ENCODE results near the gene AHRR.
"Not testable (repeated sequence)": the region's sequence is repeated elsewhere in the genome, so short reads cannot be mapped to it uniquely, and the experiment has no call there.

AHRR gene

GRCh38 chr5:305459-305858 lies 16.1 kb upstream of the AHRR start:
- H3K9me3 ChIP-seq (ENCODE audit: control insufficient read depth in 2 of 2, low read length in 2 of 2): no peaks in the 10 kb centered on the region
- H3K27me3 ChIP-seq (ENCODE audit: control insufficient read depth in 1 of 2, insufficient read depth in 2 of 2, low read length in 2 of 2): no peaks in the 10 kb centered on the region
- H3K36me3 ChIP-seq (ENCODE audit: control insufficient read depth in 2 of 2, insufficient read depth in 2 of 2, low read length in 2 of 2): peaks cover 14 to 25% of the 10 kb centered on the region in 2 donors
- H3K4me3 ChIP-seq (ENCODE audit: low read length in 2 of 2): no peak overlapping the region
- no peak overlapping the region for H3K27ac ChIP-seq (ENCODE audit: low read length)
- H3K9ac ChIP-seq (ENCODE audit: low read length in 2 of 2): no peak overlapping the region
- H3K4me1 ChIP-seq (ENCODE audit: control insufficient read depth, insufficient read depth, low read length): no peaks in the 10 kb centered on the region

- Histone ChIP-seq H3K27me3 (ENCODE audit: control insufficient read depth in 1 of 2, insufficient read depth in 2 of 2, low read length in 2 of 2) (no peaks in the 10 kb centered on the region), H3K4me1 (ENCODE audit: control insufficient read depth, insufficient read depth, low read length) (no peaks in the 10 kb centered on the region), H3K27ac (ENCODE audit: low read length) (no peak overlapping the region), H3K9me3 (ENCODE audit: control insufficient read depth in 2 of 2, low read length in 2 of 2) (no peaks in the 10 kb centered on the region), H3K36me3 (ENCODE audit: control insufficient read depth in 2 of 2, insufficient read depth in 2 of 2, low read length in 2 of 2) (peaks cover 14 to 31% of the 10 kb centered on the region in 2 donors), H3K9ac (ENCODE audit: low read length in 2 of 2) (no peak overlapping the region), H3K4me3 (ENCODE audit: low read length in 2 of 2) (no peak overlapping the region)
Measured at GRCh38 chr5:306011-306805, 15.3 kb upstream of the AHRR start.

GRCh38 chr5:307306-307705 lies 14.2 kb upstream of the AHRR start:
- no peaks in the 10 kb centered on the region for H3K27me3 ChIP-seq (ENCODE audit: control insufficient read depth in 1 of 2, insufficient read depth in 2 of 2, low read length in 2 of 2)
- no peak overlapping the region for H3K9ac ChIP-seq (ENCODE audit: low read length in 2 of 2)
- no peak overlapping the region for H3K27ac ChIP-seq (ENCODE audit: low read length)
- H3K36me3 ChIP-seq (ENCODE audit: control insufficient read depth in 2 of 2, insufficient read depth in 2 of 2, low read length in 2 of 2): peaks cover 14 to 31% of the 10 kb centered on the region in 2 donors
- H3K4me1 ChIP-seq (ENCODE audit: control insufficient read depth, insufficient read depth, low read length): no peaks in the 10 kb centered on the region
- H3K9me3 ChIP-seq (ENCODE audit: control insufficient read depth in 2 of 2, low read length in 2 of 2): no peaks in the 10 kb centered on the region
- no peak overlapping the region for H3K4me3 ChIP-seq (ENCODE audit: low read length in 2 of 2)

GRCh38 chr5:307794-308579 lies 13.5 kb upstream of the AHRR start:
- no peaks in the 10 kb centered on the region for H3K9me3 ChIP-seq (ENCODE audit: control insufficient read depth in 2 of 2, low read length in 2 of 2)
- H3K27ac ChIP-seq (ENCODE audit: low read length): no peak overlapping the region
- peaks cover 14 to 31% of the 10 kb centered on the region in 2 donors for H3K36me3 ChIP-seq (ENCODE audit: control insufficient read depth in 2 of 2, insufficient read depth in 2 of 2, low read length in 2 of 2)
- no peaks in the 10 kb centered on the region for H3K27me3 ChIP-seq (ENCODE audit: control insufficient read depth in 1 of 2, insufficient read depth in 2 of 2, low read length in 2 of 2)
- no peak overlapping the region for H3K9ac ChIP-seq (ENCODE audit: low read length in 2 of 2)
- H3K4me3 ChIP-seq (ENCODE audit: low read length in 2 of 2): no peak overlapping the region
- no peaks in the 10 kb centered on the region for H3K4me1 ChIP-seq (ENCODE audit: control insufficient read depth, insufficient read depth, low read length)

- Histone ChIP-seq H3K27ac (ENCODE audit: low read length) (no peak overlapping the region), H3K36me3 (ENCODE audit: control insufficient read depth in 2 of 2, insufficient read depth in 2 of 2, low read length in 2 of 2) (peaks cover 17 to 35% of the 10 kb centered on the region in 2 donors), H3K9me3 (ENCODE audit: control insufficient read depth in 2 of 2, low read length in 2 of 2) (no peaks in the 10 kb centered on the region), H3K27me3 (ENCODE audit: control insufficient read depth in 1 of 2, insufficient read depth in 2 of 2, low read length in 2 of 2) (no peaks in the 10 kb centered on the region), H3K4me3 (ENCODE audit: low read length in 2 of 2) (no peak overlapping the region), H3K9ac (ENCODE audit: low read length in 2 of 2) (no peak overlapping the region), H3K4me1 (ENCODE audit: control insufficient read depth, insufficient read depth, low read length) (no peaks in the 10 kb centered on the region)
Measured at GRCh38 chr5:308672-309271, 12.7 kb upstream of the AHRR start.

GRCh38 chr5:309831-310230 lies 11.7 kb upstream of the AHRR start:
- H3K9me3 ChIP-seq (ENCODE audit: control insufficient read depth in 2 of 2, low read length in 2 of 2); H3K4me1 ChIP-seq (ENCODE audit: control insufficient read depth, insufficient read depth, low read length); H3K9ac ChIP-seq (ENCODE audit: low read length in 2 of 2); H3K4me3 ChIP-seq (ENCODE audit: low read length in 2 of 2); H3K27me3 ChIP-seq (ENCODE audit: control insufficient read depth in 1 of 2, insufficient read depth in 2 of 2, low read length in 2 of 2); H3K27ac ChIP-seq (ENCODE audit: low read length): not testable (repeated sequence)
- H3K36me3 ChIP-seq (ENCODE audit: control insufficient read depth in 2 of 2, insufficient read depth in 2 of 2, low read length in 2 of 2): peaks cover 24 to 35% of the 10 kb centered on the region in 2 donors

GRCh38 chr5:310516-310915 lies 11.0 kb upstream of the AHRR start:
- Histone ChIP-seq H3K27me3 (ENCODE audit: control insufficient read depth in 1 of 2, insufficient read depth in 2 of 2, low read length in 2 of 2) (no peaks in the 10 kb centered on the region), H3K9ac (ENCODE audit: low read length in 2 of 2) (no peak overlapping the region), H3K9me3 (ENCODE audit: control insufficient read depth in 2 of 2, low read length in 2 of 2) (no peaks in the 10 kb centered on the region), H3K27ac (ENCODE audit: low read length) (no peak overlapping the region), H3K36me3 (ENCODE audit: control insufficient read depth in 2 of 2, insufficient read depth in 2 of 2, low read length in 2 of 2) (peaks cover 26 to 35% of the 10 kb centered on the region in 2 donors), H3K4me1 (ENCODE audit: control insufficient read depth, insufficient read depth, low read length) (no peaks in the 10 kb centered on the region), H3K4me3 (ENCODE audit: low read length in 2 of 2) (no peak overlapping the region)

GRCh38 chr5:310941-311434 lies 10.5 kb upstream of the AHRR start:
- H3K27ac ChIP-seq (ENCODE audit: low read length): no peak overlapping the region
- H3K4me3 ChIP-seq (ENCODE audit: low read length in 2 of 2): no peak overlapping the region
- no peak overlapping the region for H3K9ac ChIP-seq (ENCODE audit: low read length in 2 of 2)
- no peaks in the 10 kb centered on the region for H3K9me3 ChIP-seq (ENCODE audit: control insufficient read depth in 2 of 2, low read length in 2 of 2)
- H3K4me1 ChIP-seq (ENCODE audit: control insufficient read depth, insufficient read depth, low read length): no peaks in the 10 kb centered on the region
- no peaks in the 10 kb centered on the region for H3K27me3 ChIP-seq (ENCODE audit: control insufficient read depth in 1 of 2, insufficient read depth in 2 of 2, low read length in 2 of 2)
- peaks cover 24 to 35% of the 10 kb centered on the region in 2 donors for H3K36me3 ChIP-seq (ENCODE audit: control insufficient read depth in 2 of 2, insufficient read depth in 2 of 2, low read length in 2 of 2)

- Histone ChIP-seq H3K4me3 (ENCODE audit: low read length in 2 of 2) (no peak overlapping the region), H3K9ac (ENCODE audit: low read length in 2 of 2) (no peak overlapping the region), H3K27ac (ENCODE audit: low read length) (no peak overlapping the region), H3K9me3 (ENCODE audit: control insufficient read depth in 2 of 2, low read length in 2 of 2) (no peaks in the 10 kb centered on the region), H3K27me3 (ENCODE audit: control insufficient read depth in 1 of 2, insufficient read depth in 2 of 2, low read length in 2 of 2) (no peaks in the 10 kb centered on the region), H3K36me3 (ENCODE audit: control insufficient read depth in 2 of 2, insufficient read depth in 2 of 2, low read length in 2 of 2) (peaks cover 23 to 27% of the 10 kb centered on the region in 2 donors), H3K4me1 (ENCODE audit: control insufficient read depth, insufficient read depth, low read length) (no peaks in the 10 kb centered on the region)
Measured at GRCh38 chr5:311963-312362, 9.6 kb upstream of the AHRR start.

GRCh38 chr5:312845-313244 lies 8.7 kb upstream of the AHRR start:
- Histone ChIP-seq H3K36me3 (ENCODE audit: control insufficient read depth in 2 of 2, insufficient read depth in 2 of 2, low read length in 2 of 2) (peaks cover 18 to 20% of the 10 kb centered on the region in 2 donors), H3K27ac (ENCODE audit: low read length) (no peak overlapping the region), H3K4me1 (ENCODE audit: control insufficient read depth, insufficient read depth, low read length) (no peaks in the 10 kb centered on the region), H3K27me3 (ENCODE audit: control insufficient read depth in 1 of 2, insufficient read depth in 2 of 2, low read length in 2 of 2) (no peaks in the 10 kb centered on the region), H3K4me3 (ENCODE audit: low read length in 2 of 2) (no peak overlapping the region), H3K9ac (ENCODE audit: low read length in 2 of 2) (no peak overlapping the region), H3K9me3 (ENCODE audit: control insufficient read depth in 2 of 2, low read length in 2 of 2) (no peaks in the 10 kb centered on the region)

All from stomach smooth muscle (tissue), 2 donors.